BJ (cell line): Measurements from ENCODE around the gene SNAPC5. TPM values are rescaled to one million over a fixed set of nuclear protein-coding genes. Genes with fewer than 3 reads are reported as not detected.

Experiments
- CTCF ChIA-PET: fragments of 350-600 bp; formaldehyde crosslinking; extraction: SDS; loops from one replicate; lab custom pipeline; 2021; ENCODE audit warnings: antibody characterized with exemption, inconsistent platforms; lab: Yijun Ruan, JAX
- POLR2A ChIA-PET: fragments of 300-600 bp; sonication (Branson Sonifier 250); formaldehyde crosslinking; extraction: SDS; loops from one replicate; lab custom pipeline; 2021; ENCODE audit warnings: antibody characterized with exemption; lab: Charles Lee
- DNase-seq: peaks from one replicate; pipeline ENCODE4 v3.0.0-alpha.2; 2011; ENCODE audit warnings: low read depth
- H3K27me3 ChIP-seq: 2 replicates; pipeline ENCODE4 v1.6.0; 2011; ENCODE audit warnings: low read length; ENCODE audit not compliant: control insufficient read depth, insufficient read depth
- H3K36me3 ChIP-seq: 2 replicates; pipeline ENCODE4 v1.5.1; 2011; ENCODE audit warnings: low read length; ENCODE audit not compliant: control insufficient read depth, insufficient read depth
- H3K4me3 ChIP-seq: 2 replicates; pipeline ENCODE4 v1.5.1; 2011; ENCODE audit warnings: low read depth, mild to moderate bottlenecking, control low read depth, low read length
- polyA plus RNA-seq: library from polyadenylated mRNA; depleted of rRNA; stranded (reverse); fragments of >200 nt; gene quantifications from 2 replicates; pipeline ENCODE4 v1.2.3, GENCODE V29; 2011
- TF ChIP-seq, protein P1 (sequence below): IDR thresholded peaks from 2 replicates; pipeline ENCODE4 v1.5.1; 2011; ENCODE audit warnings: low read depth, mild to moderate bottlenecking, control low read depth, inconsistent platforms, low read length, moderate library complexity; ENCODE audit not compliant: insufficient read depth

Gene SNAPC5
- polyA plus RNA-seq, 1 experiment: 22.7 TPM

- peaks cover 22% of the 10 kb centered on the region for H3K36me3 ChIP-seq
- TF ChIP-seq, protein P1, sequence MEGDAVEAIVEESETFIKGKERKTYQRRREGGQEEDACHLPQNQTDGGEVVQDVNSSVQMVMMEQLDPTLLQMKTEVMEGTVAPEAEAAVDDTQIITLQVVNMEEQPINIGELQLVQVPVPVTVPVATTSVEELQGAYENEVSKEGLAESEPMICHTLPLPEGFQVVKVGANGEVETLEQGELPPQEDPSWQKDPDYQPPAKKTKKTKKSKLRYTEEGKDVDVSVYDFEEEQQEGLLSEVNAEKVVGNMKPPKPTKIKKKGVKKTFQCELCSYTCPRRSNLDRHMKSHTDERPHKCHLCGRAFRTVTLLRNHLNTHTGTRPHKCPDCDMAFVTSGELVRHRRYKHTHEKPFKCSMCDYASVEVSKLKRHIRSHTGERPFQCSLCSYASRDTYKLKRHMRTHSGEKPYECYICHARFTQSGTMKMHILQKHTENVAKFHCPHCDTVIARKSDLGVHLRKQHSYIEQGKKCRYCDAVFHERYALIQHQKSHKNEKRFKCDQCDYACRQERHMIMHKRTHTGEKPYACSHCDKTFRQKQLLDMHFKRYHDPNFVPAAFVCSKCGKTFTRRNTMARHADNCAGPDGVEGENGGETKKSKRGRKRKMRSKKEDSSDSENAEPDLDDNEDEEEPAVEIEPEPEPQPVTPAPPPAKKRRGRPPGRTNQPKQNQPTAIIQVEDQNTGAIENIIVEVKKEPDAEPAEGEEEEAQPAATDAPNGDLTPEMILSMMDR: no peak
- no peak overlapping the region for H3K4me3 ChIP-seq
- POLR2A ChIA-PET: no interaction called here
- H3K27me3 ChIP-seq: no peaks in the 10 kb centered on the region
- CTCF ChIA-PET: interaction anchor here (7.9 kb wide), 1 partner anchor 9 kb away, joined by 49 read pairs; the partner anchor contains the start of gene SNAPC5
- DNase-seq: no peak
These were observed 8.3 kb downstream of the SNAPC5 start for GRCh38 chr15:66489179-66489791.

DNA sequence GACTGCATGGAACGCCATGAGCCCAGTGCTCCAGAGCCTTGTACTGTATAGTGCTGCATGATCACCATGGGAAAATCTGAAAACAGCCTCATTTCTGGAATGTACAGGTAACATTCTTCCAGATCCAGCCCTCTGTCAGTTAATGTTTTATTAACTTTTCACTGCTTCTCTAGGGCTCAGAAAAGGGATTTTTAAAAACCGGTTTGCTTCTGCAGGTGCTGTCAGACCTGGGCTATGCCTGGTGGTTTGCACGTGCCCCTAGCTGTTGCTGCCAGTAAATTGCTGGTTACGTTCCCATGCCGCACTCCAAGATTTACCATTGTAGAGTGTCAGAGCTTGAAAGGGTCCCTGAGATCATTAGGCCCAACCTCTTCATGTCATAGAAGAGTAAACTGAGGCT is 9.0 kb downstream of the SNAPC5 start:
- DNase-seq: no peak
- Histone ChIP-seq H3K4me3 (no peak overlapping the region), H3K27me3 (no peaks in the 10 kb centered on the region), H3K36me3 (peaks cover 22% of the 10 kb centered on the region)
- ChIA-PET POLR2A (no interaction called here), CTCF (interaction anchor here (7.9 kb wide), 1 partner anchor 10 kb away, joined by 49 read pairs; the partner anchor contains the start of gene SNAPC5)
- TF ChIP-seq, protein P1: no peak

- no peak for DNase-seq
- ChIA-PET POLR2A (no interaction called here), CTCF (interaction anchor here (7.9 kb wide), 1 partner anchor 11 kb away, joined by 49 read pairs; the partner anchor contains the start of gene SNAPC5)
- Histone ChIP-seq H3K36me3 (peaks cover 24% of the 10 kb centered on the region), H3K4me3 (no peak overlapping the region), H3K27me3 (no peaks in the 10 kb centered on the region)
- TF ChIP-seq, protein P1: no peak
These were observed 10.7 kb downstream of the SNAPC5 start for GRCh38 chr15:66486887-66487286.

DNA sequence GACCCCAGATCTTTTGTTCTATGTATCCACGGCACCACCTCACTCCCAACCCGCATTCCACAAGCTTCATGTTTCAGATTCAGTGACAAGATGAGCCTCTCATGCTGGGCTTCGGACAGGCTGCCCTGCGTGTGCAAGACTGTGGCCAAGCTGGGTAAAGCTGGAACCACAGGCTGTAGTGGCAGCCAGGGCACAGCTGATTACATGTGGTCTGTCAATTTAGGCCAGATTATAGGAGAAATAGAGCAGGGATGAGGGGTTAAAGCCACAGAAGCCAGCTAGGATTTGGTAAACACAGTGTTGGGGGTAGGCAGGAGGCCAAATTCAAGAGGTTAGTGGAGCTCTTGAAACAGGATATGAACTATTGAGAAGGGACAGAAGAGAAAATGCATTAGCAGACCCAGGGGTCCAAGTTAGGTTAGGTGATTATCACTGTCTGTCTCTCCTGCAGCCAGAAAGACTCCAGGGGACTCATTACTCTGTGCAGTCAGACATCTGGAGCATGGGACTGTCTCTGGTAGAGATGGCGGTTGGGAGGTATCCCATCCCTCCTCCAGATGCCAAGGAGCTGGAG is 12.9 kb downstream of the SNAPC5 start:
- CTCF ChIA-PET: interaction anchor here (1.0 to 7.9 kb wide), 2 partner anchors 14 to 79 kb away, joined by 3 to 49 read pairs; partner anchors contain the start of gene SNAPC5
- Histone ChIP-seq H3K4me3 (no peak overlapping the region), H3K27me3 (no peaks in the 10 kb centered on the region), H3K36me3 (peaks cover 18% of the 10 kb centered on the region)
- POLR2A ChIA-PET: no interaction called here
- TF ChIP-seq, protein P1: no peak
- DNase-seq: no peak

GRCh38 chr15:66483131-66483566 is 14.4 kb downstream of the SNAPC5 start:
- Histone ChIP-seq H3K27me3 (no peaks in the 10 kb centered on the region), H3K4me3 (no peak overlapping the region), H3K36me3 (peaks cover 16% of the 10 kb centered on the region)
- ChIA-PET CTCF (interaction anchor here (7.9 kb wide), 1 partner anchor 15 kb away, joined by 49 read pairs; the partner anchor contains the start of gene SNAPC5), POLR2A (no interaction called here)
- TF ChIP-seq, protein P1: no peak
- no peak for DNase-seq
